ENCODE measurements around the gene RHOG.

DNA sequence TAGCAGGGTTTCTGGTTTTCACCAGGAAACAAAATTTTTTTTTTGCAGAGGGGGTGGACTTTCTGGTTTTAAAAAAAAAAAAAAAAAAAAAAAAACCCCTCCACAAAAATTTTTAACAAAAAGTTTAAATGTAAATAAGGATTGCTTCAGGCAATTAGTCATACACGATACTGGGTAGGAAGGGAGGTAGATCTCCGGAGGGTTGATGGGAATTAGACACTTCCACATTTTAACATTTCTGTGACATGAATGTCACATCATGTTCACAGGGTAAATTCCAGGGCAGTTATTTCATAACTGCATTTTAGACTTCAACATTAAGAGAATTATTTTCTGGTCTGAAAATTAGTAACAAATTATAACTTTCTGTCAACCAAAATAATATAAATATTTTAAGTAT is 59.3 kb downstream of the RHOG start:
- TF ChIP-seq POLR2AphosphoS5 (IDR thresholded peaks at IDR 0.05; ENCODE audit: low read depth, low read length) (no peak), TAF1 (IDR thresholded peaks at IDR 0.05; ENCODE audit: borderline replicate concordance, low read depth, low read length) (no peak), POLR2A (IDR thresholded peaks at IDR 0.05; ENCODE audit: low read depth, low read length) (no peak)
